ENCODE results near the gene TBC1D4.
"Not testable (repeated sequence)": the region's sequence is repeated elsewhere in the genome, so short reads cannot be mapped to it uniquely, and the experiment has no call there.

The TBC1D4 gene

GRCh38 chr13:75325711-75326110, 156.3 kb downstream of the TBC1D4 start:
- no peak for DNase-seq (ENCODE audit: low read depth in 3 of 3)

- DNase-seq (ENCODE audit: low read depth in 3 of 3): no peak
These were observed 157.5 kb downstream of the TBC1D4 start for GRCh38 chr13:75324413-75324940.

GRCh38 chr13:75321084-75321483, 160.9 kb downstream of the TBC1D4 start:
- no peak for DNase-seq (ENCODE audit: low read depth in 3 of 3)

- no peak for DNase-seq (ENCODE audit: low read depth in 3 of 3)
These were observed 162.7 kb downstream of the TBC1D4 start for GRCh38 chr13:75319254-75319653.

GRCh38 chr13:75318138-75318833, 163.7 kb downstream of the TBC1D4 start:
- DNase-seq (ENCODE audit: low read depth in 3 of 3): peak in 1 of 3 experiments; percentile 14

- DNase-seq (ENCODE audit: low read depth in 3 of 3): no peak
These were observed 165.5 kb downstream of the TBC1D4 start for GRCh38 chr13:75316427-75316826.

- DNase-seq (ENCODE audit: low read depth in 3 of 3): peak in 1 of 3 experiments; percentile 64
These were observed 169.0 kb downstream of the TBC1D4 start for GRCh38 chr13:75312884-75313520.

GRCh38 chr13:75309981-75310580, 171.9 kb downstream of the TBC1D4 start:
- no peak for DNase-seq (ENCODE audit: low read depth in 3 of 3)

GRCh38 chr13:75308222-75308621, 173.7 kb downstream of the TBC1D4 start:
- DNase-seq (ENCODE audit: low read depth in 3 of 3): peak in 1 of 3 experiments; percentile 46

GRCh38 chr13:75307370-75307949, 174.5 kb downstream of the TBC1D4 start:
- DNase-seq (ENCODE audit: low read depth in 3 of 3): no peak

GRCh38 chr13:75306967-75307366, 175.0 kb downstream of the TBC1D4 start:
- DNase-seq (ENCODE audit: low read depth in 3 of 3): not testable (repeated sequence)

- no peak for DNase-seq (ENCODE audit: low read depth in 3 of 3)
These were observed 176.9 kb downstream of the TBC1D4 start for GRCh38 chr13:75305059-75305458.

- no peak for DNase-seq (ENCODE audit: low read depth in 3 of 3)
These were observed 178.7 kb downstream of the TBC1D4 start for GRCh38 chr13:75303263-75303662.

- no peak for DNase-seq (ENCODE audit: low read depth in 3 of 3)
These were observed 179.8 kb downstream of the TBC1D4 start for GRCh38 chr13:75302071-75302698.

- DNase-seq (ENCODE audit: low read depth in 3 of 3): no peak
These were observed 181.8 kb downstream of the TBC1D4 start for GRCh38 chr13:75299913-75300862.

GRCh38 chr13:75299246-75299645, 182.7 kb downstream of the TBC1D4 start:
- no peak for DNase-seq (ENCODE audit: low read depth in 3 of 3)

GRCh38 chr13:75296641-75297040, 185.3 kb downstream of the TBC1D4 start:
- DNase-seq (ENCODE audit: low read depth in 3 of 3): no peak

- DNase-seq (ENCODE audit: low read depth in 3 of 3): no peak
These were observed 186.8 kb downstream of the TBC1D4 start for GRCh38 chr13:75295201-75295600.

- DNase-seq (ENCODE audit: low read depth in 3 of 3): no peak
These were observed 187.9 kb downstream of the TBC1D4 start for GRCh38 chr13:75294110-75294509.

GRCh38 chr13:75285310-75285709, 196.7 kb downstream of the TBC1D4 start:
- DNase-seq (ENCODE audit: low read depth in 3 of 3): no peak
